Stimulated activated CD4-positive, alpha-beta T cell treated with anti-CD3 and anti-CD28 coated beads, Interleukin-2, amount 100 ng/mL, for 48 hours (primary cell): ENCODE data around the gene RTKN2.
"Not testable (repeated sequence)": the region's sequence is repeated elsewhere in the genome, so short reads cannot be mapped to it uniquely, and the experiment has no call there.

Experiments
- DNase-seq, 2 donors: peaks; one replicate each; pipeline ENCODE4 v3.0.0-alpha.2; 2020

The RTKN2 gene

DNA sequence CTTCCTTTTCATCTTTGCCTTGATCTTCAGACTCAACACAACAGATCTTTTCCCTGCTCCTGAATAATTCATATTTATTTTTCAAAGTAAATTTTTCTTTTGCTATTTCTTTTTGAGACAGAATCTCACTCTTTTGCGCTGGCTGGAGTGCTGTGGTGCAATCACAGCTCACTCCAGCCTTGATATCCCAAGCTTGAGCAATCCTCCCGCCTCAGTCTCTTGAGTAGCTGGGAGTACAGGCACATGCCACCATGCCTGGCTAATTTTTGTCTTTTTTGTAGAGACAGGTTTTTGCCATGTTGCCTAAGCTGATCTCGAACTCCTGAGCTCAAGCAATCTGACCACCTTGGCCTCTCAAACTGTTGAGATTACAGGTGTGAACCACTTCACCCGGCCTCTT, 9.2 kb downstream of the RTKN2 start:
- no peak for DNase-seq

DNA sequence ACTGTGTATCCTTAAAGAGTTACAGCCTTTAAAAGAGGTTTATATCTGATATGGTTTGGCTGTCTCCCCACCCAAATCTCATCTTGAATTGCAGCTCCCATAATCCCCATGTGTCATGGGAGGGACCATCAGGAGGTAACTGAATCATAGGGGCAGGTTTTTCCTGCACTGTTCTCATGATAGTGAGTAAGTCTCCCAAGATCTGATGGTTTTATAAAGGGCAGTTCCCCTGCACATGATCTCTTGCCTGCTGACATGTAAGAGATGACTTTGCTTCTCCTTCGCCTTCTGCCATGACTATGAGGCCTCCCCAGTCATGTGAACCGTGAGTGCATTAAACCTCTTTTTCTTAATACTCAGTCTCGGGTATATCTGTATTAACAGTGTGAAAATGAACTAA, 9.7 kb downstream of the RTKN2 start:
- DNase-seq: no peak

DNA sequence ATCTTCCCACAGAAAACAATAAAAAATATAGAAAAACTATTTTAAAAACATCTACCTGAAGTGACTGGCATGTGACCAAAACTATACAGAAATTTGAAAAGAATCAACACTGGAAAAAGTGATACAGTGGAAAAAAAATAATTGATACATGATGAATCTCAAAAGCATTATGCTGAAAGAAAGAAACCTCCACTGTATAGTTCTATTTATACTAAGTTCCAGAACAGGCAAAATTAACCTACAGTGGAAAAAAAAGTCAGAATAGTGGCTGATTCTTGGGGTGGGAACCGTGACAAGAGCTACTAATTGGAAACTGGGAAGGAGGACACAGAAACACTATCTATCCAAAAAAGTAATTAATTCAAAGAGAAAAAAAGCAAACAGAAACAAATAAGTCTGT, 14.9 kb downstream of the RTKN2 start:
- no peak for DNase-seq

DNA sequence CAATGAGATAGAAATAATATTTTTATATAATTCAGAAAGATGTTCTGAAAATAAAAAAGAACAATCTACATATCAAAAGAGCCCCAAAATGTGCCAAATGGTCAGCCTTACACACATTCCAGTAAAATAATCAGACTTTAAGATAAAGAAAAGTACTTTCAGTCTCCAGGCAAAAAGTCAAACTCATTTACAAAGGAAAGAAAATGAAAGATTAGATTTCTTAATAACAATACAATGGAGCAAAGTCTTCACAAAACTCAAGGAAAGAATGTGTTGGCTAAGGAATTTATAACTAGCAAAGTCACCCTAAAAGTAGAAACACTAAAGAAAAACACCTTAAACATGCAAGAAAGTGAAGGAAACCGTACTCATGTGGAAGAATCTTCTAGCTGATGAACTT, 16.6 kb downstream of the RTKN2 start:
- DNase-seq: no peak

DNA sequence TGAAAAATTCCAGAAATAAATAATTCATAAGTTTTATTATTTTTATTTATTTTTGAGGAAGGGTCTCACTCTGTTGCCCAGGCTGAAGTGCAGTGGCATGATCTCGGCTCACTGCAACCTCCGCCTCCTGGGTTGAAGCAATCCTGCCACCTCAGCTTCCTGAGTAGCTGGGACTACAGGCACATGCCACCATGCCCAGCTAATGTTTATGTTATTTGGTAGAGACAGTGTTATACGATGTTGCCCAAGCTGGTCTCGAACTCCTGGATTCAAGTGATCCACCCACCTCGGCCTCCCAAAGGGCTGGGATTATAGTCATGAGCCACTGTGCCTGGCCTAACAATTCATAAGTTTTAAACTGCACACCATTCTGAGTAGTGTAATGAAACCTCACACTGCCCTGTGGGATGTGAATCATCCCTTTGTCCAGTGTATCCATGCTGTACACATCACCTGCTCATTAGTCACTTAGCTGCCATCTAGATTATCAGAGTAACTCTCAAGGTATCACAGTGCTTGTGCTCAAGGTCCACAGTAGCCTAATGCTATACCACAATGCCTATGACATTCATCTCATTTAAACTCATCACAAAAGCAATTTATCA, 17.9 kb downstream of the RTKN2 start:
- no peak for DNase-seq

DNA sequence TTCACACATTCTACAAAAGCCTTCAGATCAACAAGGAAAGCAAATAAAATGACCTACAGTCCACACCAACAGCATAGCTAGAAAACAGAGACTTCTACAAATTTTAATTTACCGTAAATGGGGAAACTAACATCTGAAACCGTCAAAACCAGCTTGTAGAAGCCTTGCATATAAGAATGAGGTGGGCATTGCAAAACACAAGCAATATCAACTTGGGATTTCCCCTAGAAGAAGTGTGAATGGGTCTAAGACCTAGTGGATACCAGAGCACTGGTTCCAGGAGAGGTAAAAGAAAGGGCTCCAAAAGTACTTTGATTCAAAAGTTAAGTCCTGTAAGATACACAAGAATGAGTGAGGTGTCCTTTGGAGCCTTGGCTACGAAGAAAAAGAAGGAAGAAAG, 18.7 kb downstream of the RTKN2 start:
- DNase-seq: no peak

DNA sequence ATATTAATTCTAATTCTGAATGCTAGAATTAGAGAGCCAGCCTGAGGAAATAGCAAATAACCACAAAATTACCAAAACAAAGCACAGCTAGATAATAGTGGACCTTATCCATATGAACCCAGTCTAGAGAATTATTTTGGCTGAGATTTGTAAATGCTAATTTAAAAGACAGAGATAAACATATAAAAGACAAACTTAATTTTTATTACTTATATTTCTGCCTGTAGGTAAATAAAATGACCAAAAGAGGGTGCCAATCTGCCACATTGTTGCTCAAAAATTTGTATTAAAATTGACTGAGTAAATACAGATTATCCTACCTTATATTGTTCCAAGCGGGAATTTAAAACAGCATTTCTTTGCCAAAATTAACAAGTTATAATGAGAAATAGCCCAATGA, 20.2 kb downstream of the RTKN2 start:
- DNase-seq: no peak

DNA sequence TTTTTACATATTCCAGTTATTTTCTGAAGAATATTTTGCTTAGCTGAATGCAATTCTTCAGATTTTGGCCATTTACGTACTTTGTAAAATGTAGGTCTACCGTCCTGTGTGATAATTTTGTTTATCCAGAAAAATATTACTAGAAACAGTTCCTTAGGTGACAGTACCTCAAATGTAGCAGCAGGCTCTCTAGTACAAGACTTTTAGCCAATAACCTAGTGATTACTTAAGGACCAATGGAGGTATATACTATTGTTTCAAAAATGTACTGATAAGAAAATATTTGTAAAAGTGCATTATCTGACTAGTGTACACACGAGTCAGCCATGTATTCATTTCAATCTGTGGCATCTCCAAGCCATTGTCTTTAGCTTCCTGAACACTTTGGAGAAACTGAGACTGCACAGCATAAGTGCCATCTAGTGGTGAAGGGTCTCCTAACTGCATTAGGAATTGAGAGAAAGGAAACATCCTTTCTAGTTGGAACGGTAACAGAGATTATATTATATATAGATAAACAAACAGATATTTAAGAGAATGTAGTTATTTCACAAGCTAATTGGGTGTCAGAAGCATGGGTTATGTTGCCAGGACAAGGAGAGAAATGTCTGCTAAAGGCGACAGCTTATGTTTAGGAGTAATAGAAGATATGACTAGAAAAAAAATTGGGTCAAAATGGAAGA, 23.7 kb downstream of the RTKN2 start:
- DNase-seq: no peak

DNA sequence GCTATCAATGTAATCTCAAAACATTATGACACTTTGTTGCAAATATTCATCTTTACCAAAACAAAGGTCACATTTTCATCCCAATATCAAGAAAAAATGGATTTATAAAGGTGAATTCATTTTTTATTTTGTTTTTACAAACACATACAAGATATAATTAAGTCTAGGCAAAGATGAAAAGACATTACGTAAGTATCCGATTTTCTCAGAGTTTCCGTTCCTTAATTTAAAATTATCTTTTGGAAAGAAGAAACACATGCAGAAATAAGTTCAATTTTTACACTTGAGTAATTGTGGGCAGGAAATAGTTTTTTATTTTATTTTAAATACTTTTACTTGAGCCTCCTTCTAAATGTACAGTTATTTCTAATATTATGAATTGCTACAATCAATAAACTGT, 24.6 kb downstream of the RTKN2 start:
- no peak for DNase-seq

DNA sequence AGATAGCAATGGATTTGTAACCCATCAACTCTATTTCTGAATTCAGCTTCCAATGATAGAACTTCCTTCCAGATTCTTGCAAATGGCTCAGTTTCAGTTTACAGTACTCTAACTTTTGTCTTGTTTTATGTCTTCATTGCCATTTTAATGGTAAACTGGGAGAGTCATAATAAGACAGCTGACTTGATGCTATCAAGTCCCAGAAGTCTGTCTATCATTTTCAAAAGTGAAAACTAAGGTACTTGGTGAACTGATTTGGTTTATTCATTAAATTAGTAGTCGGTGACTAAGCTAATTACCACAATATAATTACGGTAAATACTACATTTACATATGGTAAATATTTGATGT, 25.0 kb downstream of the RTKN2 start:
- DNase-seq: no peak

DNA sequence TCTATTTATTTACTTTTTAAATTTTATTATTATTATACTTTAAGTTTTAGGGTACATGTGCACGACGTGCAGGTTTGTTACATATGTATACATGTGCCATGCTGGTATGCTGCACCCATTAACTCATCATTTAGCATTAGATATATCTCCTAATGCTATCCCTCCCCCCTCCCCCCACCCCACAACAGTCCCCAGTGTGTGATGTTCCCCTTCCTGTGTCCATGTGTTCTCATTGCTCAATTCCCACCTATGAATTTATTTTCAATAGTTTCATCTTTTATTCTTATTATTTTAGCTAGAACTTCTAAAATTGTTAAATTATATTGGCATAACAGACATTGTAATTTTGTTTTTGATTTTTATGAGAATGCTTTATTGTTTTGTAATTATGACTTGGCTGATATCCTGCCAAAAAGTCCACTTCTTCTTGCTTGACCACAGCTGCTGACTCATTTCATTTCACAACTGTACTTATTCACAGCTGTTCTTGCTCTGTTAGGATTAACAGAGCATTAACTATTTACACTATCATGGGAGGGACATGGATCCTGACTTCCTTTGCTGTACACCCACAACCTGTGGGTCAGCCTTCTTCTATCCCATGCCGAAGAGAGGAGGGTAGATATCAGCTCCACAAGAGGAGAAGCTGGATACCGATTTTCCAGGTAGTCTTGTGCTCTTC, 25.5 kb downstream of the RTKN2 start:
- not testable (repeated sequence) for DNase-seq

DNA sequence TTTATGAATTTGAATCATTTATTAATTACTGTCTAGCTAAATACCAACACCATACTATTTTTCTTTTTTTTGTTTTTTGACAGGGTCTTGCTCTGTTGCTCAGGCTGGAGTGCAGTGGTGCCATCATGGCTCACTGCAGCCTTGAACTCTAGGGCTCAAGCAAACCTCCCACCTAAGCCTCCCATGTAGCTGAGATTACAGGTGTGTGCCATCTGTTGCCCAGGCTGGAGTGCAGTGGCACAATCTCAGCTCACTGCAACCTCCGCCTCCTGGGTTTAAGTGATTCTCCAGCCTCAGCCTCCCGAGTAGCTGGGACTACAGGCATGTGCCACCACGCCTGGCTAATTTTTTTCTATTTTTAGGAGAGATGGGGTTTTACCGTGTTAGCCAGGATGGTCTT, 27.1 kb downstream of the RTKN2 start:
- DNase-seq: not testable (repeated sequence)

DNA sequence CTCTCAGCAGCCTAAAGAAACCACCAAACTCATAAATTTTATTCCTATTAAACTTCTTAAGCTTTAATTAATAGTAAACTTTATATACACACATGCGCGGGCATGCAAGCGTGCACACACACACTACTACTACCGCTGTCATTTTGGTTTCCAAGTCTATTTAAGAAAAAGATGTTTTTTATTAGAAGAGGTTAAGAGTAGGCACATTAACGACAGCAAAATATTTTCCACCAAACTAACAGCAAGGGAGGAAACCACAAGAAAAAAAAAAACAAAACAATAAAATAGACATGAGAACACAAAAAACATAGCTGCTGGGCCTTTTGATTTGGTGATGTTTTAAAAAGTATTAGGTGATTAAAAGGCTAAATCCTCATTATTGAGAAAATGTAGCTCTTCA, 28.6 kb downstream of the RTKN2 start:
- DNase-seq: no peak

DNA sequence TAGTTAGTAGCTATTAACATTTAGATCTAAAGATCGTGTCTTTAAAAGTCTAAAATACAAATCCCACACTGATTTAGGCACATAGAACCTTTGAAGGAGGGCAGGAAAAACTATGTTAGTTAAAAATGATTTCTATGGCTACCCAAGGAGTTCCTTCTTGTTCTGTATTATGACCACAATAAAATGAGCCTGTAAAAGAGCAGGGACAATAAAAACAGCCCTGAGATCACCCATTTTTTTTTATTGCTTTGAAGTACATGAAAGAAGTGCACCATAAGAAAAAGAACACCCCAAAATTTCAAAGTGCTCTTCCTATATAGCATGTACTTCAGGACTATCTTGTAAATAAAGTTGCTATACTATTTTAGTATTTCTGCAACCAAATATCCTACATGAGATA, 29.8 kb downstream of the RTKN2 start:
- DNase-seq: no peak

DNA sequence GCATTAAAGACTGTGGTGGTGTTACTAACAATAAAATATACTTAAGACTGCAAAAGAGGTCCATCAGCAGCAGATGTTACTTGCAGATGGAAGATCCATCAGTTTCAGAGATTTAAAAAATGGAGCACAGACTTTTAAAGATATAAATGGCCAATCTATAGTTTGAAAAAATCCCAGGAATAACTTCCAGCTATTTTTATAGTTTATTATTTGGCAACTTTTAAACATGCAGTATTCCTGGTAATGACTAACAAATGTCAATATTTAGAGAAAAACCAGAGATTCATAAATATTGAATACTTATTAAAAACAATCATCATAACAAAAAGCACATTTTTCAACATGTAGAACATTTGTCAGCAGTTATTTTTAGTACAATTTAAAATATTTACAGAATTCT, 30.7 kb downstream of the RTKN2 start:
- no peak for DNase-seq

DNA sequence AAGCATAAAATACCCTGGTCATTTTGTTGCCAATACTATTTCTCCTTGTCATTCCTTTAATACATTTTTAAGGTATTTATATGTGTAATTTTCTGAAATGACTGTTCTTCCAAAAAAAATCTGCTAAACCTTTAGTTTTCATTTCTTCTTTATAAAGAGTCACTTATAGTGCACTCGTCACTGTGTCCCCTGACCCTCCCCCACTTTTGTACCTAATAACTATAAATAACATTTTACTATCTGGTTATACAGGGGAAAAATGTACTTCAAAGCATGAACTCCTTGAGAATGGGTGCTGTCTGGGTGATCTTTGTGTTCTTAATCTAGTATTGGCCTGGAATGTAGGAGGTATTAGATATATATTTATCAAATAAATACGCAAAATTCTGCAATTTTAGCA, 31.1 kb downstream of the RTKN2 start:
- no peak for DNase-seq

DNA sequence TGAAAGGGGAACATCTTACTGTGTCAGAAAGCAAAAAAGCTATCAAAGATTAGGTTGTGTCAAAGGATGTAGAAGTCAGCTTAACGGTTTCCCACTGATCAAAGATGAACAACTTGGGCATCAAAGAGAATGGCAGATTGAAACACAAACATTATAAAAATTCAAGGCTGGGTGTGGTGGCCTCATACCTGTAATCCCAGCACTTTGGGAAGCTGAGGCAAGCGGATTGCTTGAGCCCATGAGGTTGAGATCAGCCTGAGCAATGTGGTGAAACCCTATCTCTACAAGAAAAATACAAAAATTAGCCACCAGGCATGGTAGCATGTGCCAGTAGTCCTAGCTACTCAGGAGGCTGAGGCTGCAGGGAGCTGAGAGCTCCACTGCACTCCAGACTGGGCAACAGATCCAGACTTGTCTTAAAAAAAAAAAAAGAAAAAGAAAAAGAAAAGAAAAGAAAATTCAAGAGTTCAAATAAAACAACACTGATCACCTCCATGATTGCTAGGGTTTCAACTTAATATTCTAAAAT, 34.5 kb downstream of the RTKN2 start:
- no peak for DNase-seq

DNA sequence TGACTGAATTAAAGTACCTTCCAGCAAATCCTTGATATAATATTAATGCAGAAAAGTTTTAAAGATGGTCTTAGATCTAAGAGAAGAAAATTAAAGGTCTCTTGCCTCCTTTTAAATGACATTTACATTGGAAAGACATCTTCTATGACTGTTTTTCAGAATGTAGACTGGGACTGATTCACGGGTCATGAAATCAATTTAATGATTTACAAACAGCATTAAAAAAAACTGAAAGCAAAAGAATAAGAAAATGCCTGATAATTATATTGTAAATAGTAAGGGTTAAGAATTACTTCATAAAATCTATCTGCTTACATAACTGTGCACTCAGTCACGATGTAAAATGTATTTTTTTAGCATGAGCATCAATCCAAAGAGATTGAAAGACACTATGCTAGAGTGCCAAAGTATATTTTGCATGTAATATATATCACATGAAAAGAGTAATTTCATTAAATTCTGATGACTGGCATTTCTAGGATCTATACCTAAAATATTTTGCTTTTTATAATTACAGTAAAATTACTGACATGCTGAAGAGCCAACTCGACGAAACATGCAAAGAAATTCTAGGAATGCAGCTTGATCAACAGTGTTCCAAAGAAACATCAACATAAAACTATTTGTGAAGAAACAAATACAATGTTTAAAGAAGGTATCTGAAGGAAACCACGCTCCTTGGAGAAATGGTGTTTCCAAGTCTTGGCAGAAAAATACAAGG, 35.1 kb downstream of the RTKN2 start:
- no peak for DNase-seq

DNA sequence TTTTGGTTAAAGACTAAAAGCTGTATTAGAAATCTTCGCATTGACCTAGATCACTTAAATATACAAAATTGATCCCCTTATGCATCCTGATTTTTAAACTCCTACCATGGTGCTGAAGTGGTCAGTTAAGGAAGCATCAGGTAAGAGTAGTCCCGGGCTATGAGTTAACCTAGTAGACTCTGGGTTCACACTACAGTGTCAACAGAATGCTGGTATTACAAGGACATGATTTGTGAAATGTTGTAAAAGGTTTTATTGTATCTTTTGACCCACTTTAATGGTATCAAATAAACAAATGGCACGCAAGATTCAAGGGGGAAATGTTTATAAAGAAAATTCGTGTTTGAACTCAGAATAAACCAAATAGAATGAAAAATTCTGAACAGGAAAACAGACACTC, 36.8 kb downstream of the RTKN2 start:
- DNase-seq: no peak

DNA sequence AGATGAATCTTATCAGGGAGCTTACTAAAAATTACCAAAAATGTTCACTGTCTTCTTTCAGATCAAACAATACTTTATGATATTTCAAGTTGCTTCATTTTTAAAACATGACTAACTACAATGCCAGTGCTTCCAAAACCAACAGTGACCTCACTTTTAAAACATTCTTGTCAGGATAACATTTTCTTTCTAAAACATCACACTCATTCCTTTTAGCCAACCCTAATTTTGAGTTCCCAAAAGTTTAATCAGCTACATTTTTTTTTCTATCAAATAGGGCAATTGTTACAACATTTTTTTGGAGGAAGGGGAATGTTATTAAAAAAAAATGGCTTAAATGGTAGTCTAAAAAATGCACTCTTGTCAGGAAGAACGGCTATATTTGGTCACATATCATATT, 37.3 kb downstream of the RTKN2 start:
- no peak for DNase-seq

DNA sequence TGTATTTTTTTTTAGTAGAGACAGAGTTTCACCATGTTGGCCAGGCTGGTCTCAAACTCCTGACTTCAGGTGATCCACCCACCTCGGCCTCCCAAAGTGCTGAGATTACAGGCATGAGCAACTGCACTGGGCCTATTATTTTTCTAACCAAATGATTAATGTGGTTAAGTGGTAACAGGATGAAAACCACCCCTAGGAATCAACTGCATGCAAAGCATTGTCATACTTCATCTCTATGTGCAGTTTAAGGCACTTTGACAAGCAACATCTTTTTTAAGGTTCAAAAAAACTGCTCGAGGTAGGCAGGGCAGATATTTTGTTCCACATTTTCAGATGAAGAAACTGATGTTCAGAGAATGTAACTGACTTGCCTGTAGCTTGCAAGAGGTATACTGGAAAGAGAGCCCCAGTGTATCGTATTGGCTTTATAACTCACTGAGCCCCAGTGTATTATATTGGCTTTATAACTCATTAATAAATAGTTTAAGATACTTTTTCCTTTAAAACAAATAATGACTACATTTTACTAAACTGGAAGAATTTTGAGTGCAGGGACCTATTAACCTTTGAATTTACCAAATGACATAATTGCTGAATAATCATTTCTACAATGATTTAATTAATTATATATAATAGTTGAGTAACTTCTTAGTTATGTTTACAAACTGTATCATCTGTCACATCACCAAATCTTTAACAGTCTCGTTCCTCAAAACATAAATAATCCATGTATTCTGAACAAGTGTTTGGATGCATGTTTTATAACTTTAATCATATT, 38.1 kb downstream of the RTKN2 start:
- no peak for DNase-seq

DNA sequence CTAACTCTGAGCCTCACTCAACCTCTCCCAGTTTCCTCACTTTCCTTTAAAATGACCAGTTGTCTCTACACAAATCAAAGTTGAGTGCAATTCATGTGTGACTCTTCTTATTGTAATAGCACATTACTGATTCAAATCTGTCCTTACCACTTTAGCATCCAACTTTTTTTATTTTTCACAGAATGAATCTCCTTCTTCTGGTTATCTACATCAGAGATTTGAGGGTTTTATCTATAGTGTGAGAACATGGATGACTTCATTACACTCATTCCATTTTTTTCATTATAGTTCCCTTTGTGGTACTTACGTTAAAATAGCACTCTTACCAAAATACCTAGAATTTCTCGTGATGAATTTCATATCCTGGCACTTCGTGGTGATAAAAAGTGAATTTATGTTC, 43.3 kb downstream of the RTKN2 start:
- DNase-seq: no peak

DNA sequence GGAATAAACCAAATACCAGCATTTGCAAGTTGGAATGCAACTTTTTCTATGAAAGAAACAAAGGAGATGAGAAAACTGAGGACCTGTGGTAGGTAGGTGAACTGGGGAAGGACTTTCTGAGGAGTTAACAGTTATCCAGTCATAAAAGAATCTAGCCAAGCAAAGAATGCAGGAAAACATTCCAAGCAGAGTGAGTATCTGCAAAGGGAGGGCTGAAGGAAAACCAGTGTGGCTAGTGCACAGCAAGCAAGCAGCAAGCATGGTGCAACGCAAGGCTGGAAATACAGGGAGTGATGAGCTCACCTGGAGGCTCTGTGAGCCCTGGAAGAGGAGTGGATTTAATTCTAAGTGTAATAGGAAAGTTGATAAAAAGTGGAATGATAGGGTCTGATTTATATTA, 44.0 kb downstream of the RTKN2 start:
- DNase-seq: no peak
